H1 (cell line): ENCODE data around the gene SCAMP3. TPM values are rescaled to one million over a fixed set of nuclear protein-coding genes. Genes with fewer than 3 reads are reported as not detected.

Experiments
- CTCF ChIA-PET: fragments of 300-600 bp; sonication (Branson Sonifier 250); formaldehyde crosslinking; loops from one replicate; lab custom pipeline; 2021; ENCODE audit not compliant: partially characterized antibody; lab: Charles Lee
- POLR2A ChIA-PET: fragments of 300-600 bp; sonication (Branson Sonifier 250); formaldehyde crosslinking; loops from one replicate; lab custom pipeline; 2021; ENCODE audit warnings: inconsistent platforms; ENCODE audit not compliant: partially characterized antibody; lab: Charles Lee
- DNase-seq, 2 experiments: peaks; one replicate each; pipeline versions ENCODE4 v3.0.0 to v3.0.0-alpha.2; 2010 to 2022; ENCODE audit warnings: low spot score in 2 of 2, low read depth in 1 of 2, mixed read lengths in 1 of 2
- FAIRE-seq: peaks from 2 replicates; lab custom pipeline; 2011; peaks lifted over from hg19 to GRCh38; lab: Jason Lieb, UNC
- H2AFZ ChIP-seq: 2 replicates; pipeline ENCODE4 v1.8.1; 2012; ENCODE audit warnings: low read length, inconsistent platforms
- H2AK5ac ChIP-seq: 2 replicates; pipeline ENCODE4 v1.6.1; 2013; ENCODE audit warnings: low read depth, low read length
- H2BK120ac ChIP-seq: replicated peaks from 2 replicates; pipeline ENCODE3; 2013; ENCODE audit warnings: low read depth, low read length, inconsistent platforms
- H2BK12ac ChIP-seq: 2 replicates; pipeline ENCODE4 v1.6.1; 2013; ENCODE audit warnings: low read depth, low read length
- H2BK15ac ChIP-seq: 2 replicates; pipeline ENCODE4 v1.6.1; 2013; ENCODE audit warnings: low read length
- H2BK20ac ChIP-seq: 2 replicates; pipeline ENCODE4 v1.6.1; 2013; ENCODE audit warnings: low read length
- H2BK5ac ChIP-seq: 2 replicates; pipeline ENCODE4 v1.6.1; 2013; ENCODE audit warnings: low read depth, low read length
- H3K14ac ChIP-seq: 2 replicates; pipeline ENCODE4 v1.6.1; 2013; ENCODE audit warnings: inconsistent platforms; ENCODE audit not compliant: insufficient read length
- H3K18ac ChIP-seq: 2 replicates; pipeline ENCODE4 v1.6.1; 2013; ENCODE audit warnings: low read length; ENCODE audit errors: extremely low read depth
- H3K23ac ChIP-seq: 2 replicates; pipeline ENCODE4 v1.6.1; 2013; ENCODE audit warnings: inconsistent platforms; ENCODE audit not compliant: insufficient read length
- H3K23me2 ChIP-seq: 2 replicates; pipeline ENCODE4 v1.6.1; 2013; ENCODE audit warnings: low read depth, low read length
- H3K27ac ChIP-seq: 2 replicates; pipeline ENCODE4 v1.6.1; 2011; ENCODE audit warnings: low read depth, low read length, inconsistent platforms
- H3K27me3 ChIP-seq, 4 experiments: replicated peaks in 1 of 4; 1 replicate in 1 of 4; 2 replicates in 3 of 4; pipeline versions ENCODE4 v1.6.1 to v1.8.1; 2011 to 2013; ENCODE audit warnings: low read length in 3 of 4, mild to moderate bottlenecking in 3 of 4, inconsistent platforms in 2 of 4, mixed read lengths in 2 of 4, moderate library complexity in 1 of 4; ENCODE audit not compliant: control insufficient read depth in 3 of 4, insufficient read depth in 3 of 4; ENCODE audit errors: extremely low read depth in 1 of 4
- H3K36me3 ChIP-seq, 4 experiments: 2 replicates each; pipeline versions ENCODE4 v1.6.1 to v1.8.1; 2011 to 2013; ENCODE audit warnings: mild to moderate bottlenecking in 4 of 4, low read length in 3 of 4, moderate library complexity in 2 of 4, control low read depth in 1 of 4, inconsistent platforms in 1 of 4; ENCODE audit not compliant: insufficient read depth in 4 of 4, control insufficient read depth in 2 of 4
- H3K4ac ChIP-seq: replicated peaks from 2 replicates; pipeline ENCODE3; 2013; ENCODE audit warnings: low read length, low read depth, mixed read lengths, inconsistent platforms; ENCODE audit not compliant: insufficient read length
- H3K4me1 ChIP-seq, 4 experiments: replicated peaks in 1 of 4; 1 replicate in 1 of 4; 2 replicates in 3 of 4; pipeline versions ENCODE4 v1.6.1 to v1.8.1; 2011 to 2013; ENCODE audit warnings: low read length in 3 of 4, inconsistent platforms in 2 of 4, mixed read lengths in 1 of 4; ENCODE audit not compliant: insufficient read depth in 4 of 4, control insufficient read depth in 3 of 4
- H3K4me2 ChIP-seq, 2 experiments: 2 replicates each; pipeline versions ENCODE4 v1.6.1 to v1.8.1; 2011 to 2013; ENCODE audit warnings: low read depth in 2 of 2, low read length in 2 of 2, control low read depth in 1 of 2, inconsistent platforms in 1 of 2, mild to moderate bottlenecking in 1 of 2; ENCODE audit not compliant: insufficient read depth in 1 of 2
- H3K4me3 ChIP-seq, 4 experiments: fragments of 200-600, 300-600 bp in 1 of 4; sonication (generic), shearing (Covaris generic), sonication (Bioruptor Twin) in 1 of 4; 2 replicates each; pipeline versions ENCODE4 v1.5.1 to v1.8.1; 2011 to 2016; ENCODE audit warnings: low read length in 4 of 4, low read depth in 3 of 4, control low read depth in 2 of 4, inconsistent platforms in 2 of 4, mild to moderate bottlenecking in 2 of 4, mixed read lengths in 1 of 4, moderate library complexity in 1 of 4; ENCODE audit not compliant: insufficient read depth in 2 of 4; ENCODE audit errors: extremely low read depth in 1 of 4
- H3K56ac ChIP-seq: replicated peaks from 2 replicates; pipeline ENCODE3; 2013; ENCODE audit warnings: low read depth, mild to moderate bottlenecking, mixed read lengths, low read length, inconsistent platforms; ENCODE audit not compliant: insufficient read length
- H3K79me1 ChIP-seq: 2 replicates; pipeline ENCODE4 v1.6.1; 2013; ENCODE audit warnings: low read depth, low read length, control low read depth
- H3K79me2 ChIP-seq, 2 experiments: 2 replicates each; pipeline versions ENCODE4 v1.6.1 to v1.8.1; 2012 to 2013; ENCODE audit warnings: low read length in 2 of 2, mild to moderate bottlenecking in 2 of 2, inconsistent platforms in 1 of 2; ENCODE audit not compliant: insufficient read depth in 2 of 2, control insufficient read depth in 1 of 2
- H3K9ac ChIP-seq, 4 experiments: replicated peaks in 1 of 4; 1 replicate in 1 of 4; 2 replicates in 3 of 4; pipeline versions ENCODE4 v1.6.1 to v1.8.1; 2011 to 2013; ENCODE audit warnings: low read depth in 3 of 4, low read length in 3 of 4, control low read depth in 2 of 4, mild to moderate bottlenecking in 2 of 4, moderate library complexity in 2 of 4, inconsistent platforms in 1 of 4; ENCODE audit errors: extremely low read depth in 1 of 4
- H3K9me3 ChIP-seq, 2 experiments: 2 replicates each; pipeline versions ENCODE4 v1.6.1 to v1.8.1; 2012 to 2013; ENCODE audit warnings: mild to moderate bottlenecking in 2 of 2, moderate library complexity in 2 of 2, control low read depth in 1 of 2, inconsistent platforms in 1 of 2, low read depth in 1 of 2, low read length in 1 of 2, mixed read lengths in 1 of 2; ENCODE audit not compliant: insufficient read depth in 2 of 2
- H4K20me1 ChIP-seq, 2 experiments: replicated peaks in 1 of 2; 2 replicates each; pipeline versions ENCODE3 to v1.8.1; 2011 to 2013; ENCODE audit warnings: inconsistent platforms in 2 of 2, low read length in 2 of 2, mild to moderate bottlenecking in 1 of 2; ENCODE audit not compliant: insufficient read depth in 2 of 2, control insufficient read depth in 1 of 2
- H4K5ac ChIP-seq: 2 replicates; pipeline ENCODE4 v1.6.1; 2013; ENCODE audit warnings: low read length, low read depth, mixed read lengths, inconsistent platforms; ENCODE audit not compliant: insufficient read length
- H4K8ac ChIP-seq: 2 replicates; pipeline ENCODE4 v1.8.0; 2013; ENCODE audit warnings: mild to moderate bottlenecking, moderate library complexity, low read length, inconsistent platforms; ENCODE audit not compliant: insufficient read depth; ENCODE audit errors: extremely low read depth
- H4K91ac ChIP-seq: replicated peaks from 2 replicates; pipeline ENCODE3; 2013; ENCODE audit warnings: low read length, mixed read lengths, inconsistent platforms; ENCODE audit not compliant: insufficient read length
- NRF1 ChIP-seq: IDR thresholded peaks from 2 replicates; pipeline ENCODE4 v1.6.1; 2011; ENCODE audit warnings: mild to moderate bottlenecking, low read depth, low read length, improper control_type of control experiment
- WGBS, 2 experiments: shearing (Covaris generic) in 1 of 2; methylation state at CpG; one replicate each; pipeline versions ENCODE4 v1.1.6 to v1.1.7; 2013 to 2015; ENCODE audit warnings: low lambda C conversion rate in 2 of 2, mixed read lengths in 2 of 2, inconsistent platforms in 1 of 2, low coverage in 1 of 2, missing lambda C conversion rate in 1 of 2; ENCODE audit not compliant: insufficient replicate concordance in 2 of 2, insufficient coverage in 1 of 2, insufficient read length in 1 of 2; ENCODE audit errors: extremely low coverage in 1 of 2, missing lambda C conversion rate in 1 of 2; 5-methylcytosine and 5-hydroxymethylcytosine counted together
- polyA plus RNA-seq, 7 experiments: library from polyadenylated mRNA; depleted of rRNA in 3 of 7; stranded (reverse) in 5 of 7; unstranded in 2 of 7; fragments of >200 nt in 5 of 7; fragments of 200-250 nt in 2 of 7; gene quantifications; 1 replicate in 5 of 7; 2 replicates in 1 of 7; 4 replicates in 1 of 7; pipeline versions ENCODE4 v1.2.1 to v1.2.3, GENCODE V29; 2011 to 2013; ENCODE audit warnings: missing spikeins in 2 of 7, mixed read lengths in 2 of 7
- total RNA-seq: library from RNA; stranded (reverse); fragmentation: NEBNext Ultra II Directional; extraction: Animal tissue kit (Norgen Biotek cat#: 25700); gene quantifications from 2 replicates; pipeline ENCODE4 v1.2.1, GENCODE V29; 2021
- TF ChIP-seq, protein P1 (sequence below): IDR thresholded peaks from 2 replicates; pipeline ENCODE4 v1.6.1; 2012; ENCODE audit warnings: inconsistent platforms

SCAMP3 gene
- total and polyA plus RNA-seq, 2 of the 8 experiments (the other 6 are each of a cell fraction or from before 2014, with no cell fraction given): 48.9 to 143 TPM

DNA sequence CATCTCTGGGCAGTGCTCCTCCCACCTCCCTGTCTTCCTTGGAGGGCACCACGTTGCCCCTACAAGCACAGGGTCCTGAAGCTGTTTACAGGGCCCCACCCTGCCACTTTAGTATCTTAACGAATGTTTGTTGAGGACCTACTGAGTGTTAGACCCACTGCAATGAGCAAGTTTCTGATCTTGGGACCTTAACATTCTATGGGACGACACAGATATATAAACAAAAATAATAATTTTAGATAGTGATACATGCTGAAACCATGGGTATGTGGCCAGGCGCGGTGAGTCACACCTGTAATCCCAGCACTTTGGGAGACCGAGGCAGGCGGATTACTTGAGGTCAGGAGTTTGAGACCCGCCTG lies 17.0 kb downstream of the SCAMP3 start:
- H3K23me2 ChIP-seq: peaks cover 5% of the 10 kb centered on the region; the same call in 1 of the 2 replicates
- FAIRE-seq: no peak
- H3K36me3 ChIP-seq: peaks cover 0 to 9% (median 2%) of the 10 kb centered on the region in 4 experiments; a peak in 2 of 8 replicates
- peaks cover 0 to 5% of the 10 kb centered on the region in 2 experiments for H4K20me1 ChIP-seq
- peak overlapping the region; percentile 73 to 80 (median 76); a peak in 6 of 7 replicates for H3K9ac ChIP-seq
- peaks cover 0 to 4% (median 1%) of the 10 kb centered on the region in 4 experiments; a peak in 2 of 7 replicates for H3K4me1 ChIP-seq
- peak overlapping the region; percentile 38 for H4K5ac ChIP-seq
- H4K8ac ChIP-seq: no peak overlapping the region
- no peak overlapping the region for H3K4ac ChIP-seq
- H3K4me3 ChIP-seq: peak overlapping the region; percentile 46 to 57 (median 53)
- peak overlapping the region; percentile 59 to 73 for H3K4me2 ChIP-seq
- H2AFZ ChIP-seq: no peak overlapping the region
- no peak overlapping the region for H3K23ac ChIP-seq
- H3K56ac ChIP-seq: no peak overlapping the region
- peaks cover 0 to 14% (median 4%) of the 10 kb centered on the region in 4 experiments; a peak in 2 of 7 replicates for H3K27me3 ChIP-seq
- 0 out of 2 replicates have a peak overlapping the region, but pooled peaks have one; percentile 9 for H2BK15ac ChIP-seq
- no peak overlapping the region; the same call in 1 of the 2 replicates for H2BK12ac ChIP-seq
- H3K79me1 ChIP-seq: no peaks in the 10 kb centered on the region
- POLR2A ChIA-PET: interaction anchor here (0.8 to 4.1 kb wide), 12 partner anchors 11 to 73 kb away, joined by 3 to 20 read pairs (median 5); partner anchors contain the start of genes CLK2, KRTCAP2, MTX1 and SCAMP3
- WGBS, 2 experiments: 55% methylated on average over 8 of the region's 8 CpGs; no CpG with 5 or more reads in 1 of the 2 experiments
- H3K18ac ChIP-seq: peak overlapping the region; percentile 100
- peak overlapping the region; percentile 88 for H2BK5ac ChIP-seq
- H4K91ac ChIP-seq: peak overlapping the region; percentile 29
- H2BK20ac ChIP-seq: peak overlapping the region; percentile 61; the same call in 1 of the 2 replicates
- no peak overlapping the region for H2BK120ac ChIP-seq
- no peak for DNase-seq
- no peak overlapping the region for H3K14ac ChIP-seq
- H2AK5ac ChIP-seq: no peak overlapping the region
- CTCF ChIA-PET: interaction anchor here (0.9 to 15.2 kb wide), 5 partner anchors 34 to 87 kb away, joined by 3 to 227 read pairs (median 11); partner anchors contain the start of genes FDPS, MTX1, RUSC1 and THBS3
- H3K9me3 ChIP-seq: no peaks in the 10 kb centered on the region
- H3K79me2 ChIP-seq: no peaks in the 10 kb centered on the region
- peak overlapping the region; percentile 79 for H3K27ac ChIP-seq
- TF ChIP-seq NRF1: no peak
- TF ChIP-seq, protein P1, sequence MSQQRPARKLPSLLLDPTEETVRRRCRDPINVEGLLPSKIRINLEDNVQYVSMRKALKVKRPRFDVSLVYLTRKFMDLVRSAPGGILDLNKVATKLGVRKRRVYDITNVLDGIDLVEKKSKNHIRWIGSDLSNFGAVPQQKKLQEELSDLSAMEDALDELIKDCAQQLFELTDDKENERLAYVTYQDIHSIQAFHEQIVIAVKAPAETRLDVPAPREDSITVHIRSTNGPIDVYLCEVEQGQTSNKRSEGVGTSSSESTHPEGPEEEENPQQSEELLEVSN: no peak
